ENCODE data around the gene RAB30. TPM values are rescaled to one million over a fixed set of nuclear protein-coding genes. Genes with fewer than 3 reads are reported as not detected.

RAB30 gene
- total RNA-seq, 4 donors from 2014 or later = 12.4 to 113 (median 48.4) TPM

GRCh38 chr11:82939456-82939855, 132.2 kb downstream of the RAB30 start:
- intact Hi-C loops (cut with DNase I; ENCODE audit: low total_unique reads) = no loop called here
- H3K36me3 ChIP-seq = no peaks in the 10 kb centered on the region
- DNase-seq = no peak
- H3K4me3 ChIP-seq = no peak overlapping the region
- H3K4me1 ChIP-seq = no peaks in the 10 kb centered on the region
- no peak for TF ChIP-seq POLR2A (IDR thresholded peaks at IDR 0.05)
- H3K27me3 ChIP-seq = no peaks in the 10 kb centered on the region
- H3K9me3 ChIP-seq = no peaks in the 10 kb centered on the region
- H3K27ac ChIP-seq = no peak overlapping the region

DNA sequence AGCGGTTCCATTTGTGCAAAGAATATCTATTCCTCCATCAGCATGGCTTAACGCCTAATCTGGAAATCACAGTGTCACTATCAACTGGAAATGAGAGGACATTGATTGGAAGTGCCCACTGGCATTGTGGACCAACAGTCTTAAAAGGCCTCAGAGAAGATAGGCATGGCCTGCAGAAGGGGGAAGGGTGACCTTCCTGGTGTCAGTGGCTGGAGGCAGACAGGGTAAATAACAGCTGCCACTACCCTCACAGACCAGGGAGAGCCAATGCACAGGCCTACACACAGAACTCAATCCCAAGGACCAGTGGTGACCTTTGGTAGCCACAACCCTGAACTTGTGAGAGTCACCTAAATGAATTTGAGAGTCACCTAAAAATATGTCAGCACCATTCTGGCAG, 134.1 kb downstream of the RAB30 start:
- DNase-seq = no peak
- Histone ChIP-seq H3K36me3 (no peaks in the 10 kb centered on the region), H3K4me1 (no peaks in the 10 kb centered on the region), H3K27ac (no peak overlapping the region), H3K4me3 (no peak overlapping the region), H3K9me3 (no peaks in the 10 kb centered on the region), H3K27me3 (no peaks in the 10 kb centered on the region)
- intact Hi-C loops (cut with DNase I; ENCODE audit: low total_unique reads) = no loop called here
- TF ChIP-seq, protein P1, sequence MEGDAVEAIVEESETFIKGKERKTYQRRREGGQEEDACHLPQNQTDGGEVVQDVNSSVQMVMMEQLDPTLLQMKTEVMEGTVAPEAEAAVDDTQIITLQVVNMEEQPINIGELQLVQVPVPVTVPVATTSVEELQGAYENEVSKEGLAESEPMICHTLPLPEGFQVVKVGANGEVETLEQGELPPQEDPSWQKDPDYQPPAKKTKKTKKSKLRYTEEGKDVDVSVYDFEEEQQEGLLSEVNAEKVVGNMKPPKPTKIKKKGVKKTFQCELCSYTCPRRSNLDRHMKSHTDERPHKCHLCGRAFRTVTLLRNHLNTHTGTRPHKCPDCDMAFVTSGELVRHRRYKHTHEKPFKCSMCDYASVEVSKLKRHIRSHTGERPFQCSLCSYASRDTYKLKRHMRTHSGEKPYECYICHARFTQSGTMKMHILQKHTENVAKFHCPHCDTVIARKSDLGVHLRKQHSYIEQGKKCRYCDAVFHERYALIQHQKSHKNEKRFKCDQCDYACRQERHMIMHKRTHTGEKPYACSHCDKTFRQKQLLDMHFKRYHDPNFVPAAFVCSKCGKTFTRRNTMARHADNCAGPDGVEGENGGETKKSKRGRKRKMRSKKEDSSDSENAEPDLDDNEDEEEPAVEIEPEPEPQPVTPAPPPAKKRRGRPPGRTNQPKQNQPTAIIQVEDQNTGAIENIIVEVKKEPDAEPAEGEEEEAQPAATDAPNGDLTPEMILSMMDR (IDR thresholded peaks at IDR 0.05) = no peak

DNA sequence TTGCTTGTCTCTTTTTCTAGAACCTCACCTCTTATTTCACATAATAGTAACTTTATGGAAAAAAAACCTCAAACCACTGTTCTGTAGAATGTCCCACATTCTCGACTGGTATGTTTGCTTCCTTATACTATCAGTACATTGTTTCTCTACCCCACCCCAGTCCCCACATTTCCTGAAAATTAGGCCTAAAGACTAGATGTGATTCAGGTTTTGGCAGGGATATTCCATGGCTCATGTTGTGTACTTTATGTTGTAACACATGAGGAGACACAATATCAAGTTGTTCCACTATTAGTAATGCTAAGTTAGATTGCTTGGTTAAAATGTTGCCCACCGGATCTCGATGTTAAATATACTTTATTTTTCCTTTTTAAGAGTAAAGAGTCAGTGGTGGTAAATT, 135.4 kb downstream of the RAB30 start:
- Histone ChIP-seq H3K9me3 (no peaks in the 10 kb centered on the region), H3K4me1 (no peaks in the 10 kb centered on the region), H3K36me3 (no peaks in the 10 kb centered on the region), H3K27me3 (no peaks in the 10 kb centered on the region), H3K27ac (no peak overlapping the region), H3K4me3 (no peak overlapping the region)
- intact Hi-C loops (cut with DNase I; ENCODE audit: low total_unique reads) = no loop called here
- TF ChIP-seq POLR2A (IDR thresholded peaks at IDR 0.05) = no peak
- TF ChIP-seq, protein P1 (IDR thresholded peaks at IDR 0.05) = no peak
- DNase-seq = no peak

DNA sequence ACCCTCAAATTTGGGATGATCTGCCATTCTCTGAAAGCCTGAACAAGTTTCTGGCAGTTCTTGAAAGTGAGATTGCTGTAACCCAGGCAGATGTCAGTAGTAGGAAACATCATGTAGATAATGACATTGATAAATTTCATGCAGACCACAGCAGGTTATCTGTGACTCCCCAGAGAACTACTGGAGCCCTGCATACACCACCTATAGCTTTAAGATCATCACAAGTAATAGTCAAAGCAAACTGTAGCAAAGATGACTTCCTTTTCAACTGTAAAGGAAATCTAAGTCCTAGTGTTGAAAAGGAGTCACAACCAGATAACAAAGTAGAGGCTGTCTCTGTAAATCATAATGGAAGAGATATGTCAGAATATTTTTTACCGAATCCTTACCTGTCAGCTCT, 139.1 kb downstream of the RAB30 start:
- Histone ChIP-seq H3K36me3 (no peaks in the 10 kb centered on the region), H3K27me3 (no peaks in the 10 kb centered on the region), H3K9me3 (no peaks in the 10 kb centered on the region), H3K27ac (no peak overlapping the region), H3K4me3 (no peak overlapping the region), H3K4me1 (no peaks in the 10 kb centered on the region)
- intact Hi-C loops (cut with DNase I; ENCODE audit: low total_unique reads) = no loop called here
- no peak for DNase-seq
- TF ChIP-seq POLR2A (IDR thresholded peaks at IDR 0.05) = no peak
- TF ChIP-seq, protein P1 (IDR thresholded peaks at IDR 0.05) = no peak

DNA sequence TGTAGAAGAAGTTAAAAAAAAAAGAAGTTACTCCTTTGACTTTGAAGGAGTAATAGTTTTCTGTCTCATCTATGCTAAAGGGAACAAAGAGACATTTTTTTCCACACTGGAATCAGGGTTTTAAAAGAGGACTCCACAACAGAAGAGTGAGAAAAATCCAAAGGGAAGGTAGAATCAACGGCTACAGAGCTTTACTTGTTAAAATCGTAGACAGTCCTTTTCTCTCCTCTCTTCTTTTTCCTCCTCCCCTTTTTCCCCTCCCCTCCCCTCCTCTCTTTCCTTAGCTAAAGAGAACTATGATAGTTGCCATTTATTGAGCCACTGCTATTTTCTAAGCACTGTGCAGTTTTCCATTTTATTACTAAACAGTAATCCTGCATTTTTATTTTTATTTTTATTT, 141.0 kb downstream of the RAB30 start:
- Histone ChIP-seq H3K27me3 (no peaks in the 10 kb centered on the region), H3K4me3 (no peak overlapping the region), H3K4me1 (no peaks in the 10 kb centered on the region), H3K27ac (no peak overlapping the region), H3K36me3 (no peaks in the 10 kb centered on the region), H3K9me3 (no peaks in the 10 kb centered on the region)
- TF ChIP-seq, protein P1 (IDR thresholded peaks at IDR 0.05) = no peak
- TF ChIP-seq POLR2A (IDR thresholded peaks at IDR 0.05) = no peak
- DNase-seq = no peak
- intact Hi-C loops (cut with DNase I; ENCODE audit: low total_unique reads) = no loop called here

DNA sequence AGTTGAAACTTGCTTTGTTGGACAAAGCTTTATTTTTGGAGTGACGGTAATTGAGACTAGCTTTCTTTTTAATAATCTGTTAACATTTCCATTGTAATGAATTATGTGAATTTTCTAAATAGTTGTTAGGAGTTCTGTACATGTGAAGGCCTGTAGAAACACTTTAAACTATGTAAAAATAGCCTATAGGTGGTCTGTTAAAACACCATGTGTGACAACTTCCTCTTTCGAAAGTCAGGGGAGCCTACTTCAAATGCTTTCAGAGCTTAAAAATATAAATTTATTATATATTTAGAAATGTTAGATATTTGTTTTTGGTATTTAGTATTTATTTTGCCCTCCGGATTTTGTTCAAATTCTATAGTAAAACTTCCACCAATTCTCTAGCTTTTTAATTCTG, 141.5 kb downstream of the RAB30 start:
- Histone ChIP-seq H3K36me3 (no peaks in the 10 kb centered on the region), H3K4me1 (no peaks in the 10 kb centered on the region), H3K27me3 (no peaks in the 10 kb centered on the region), H3K4me3 (no peak overlapping the region), H3K27ac (no peak overlapping the region), H3K9me3 (no peaks in the 10 kb centered on the region)
- TF ChIP-seq, protein P1 (IDR thresholded peaks at IDR 0.05) = no peak
- no peak for TF ChIP-seq POLR2A (IDR thresholded peaks at IDR 0.05)
- DNase-seq = no peak
- intact Hi-C loops (cut with DNase I; ENCODE audit: low total_unique reads) = no loop called here
